Measurements from ENCODE around the gene HOXC11.

GRCh38 chr12:54010972-54011664, 38.2 kb downstream of the HOXC11 start:
- TF ChIP-seq CTCF (IDR thresholded peaks at IDR 0.05): no peak
- no peak for TF ChIP-seq POLR2A (IDR thresholded peaks at IDR 0.05)
